MG63 (cell line): ENCODE results near the gene TMEM79. TPM values are rescaled to one million over a fixed set of nuclear protein-coding genes. Genes with fewer than 3 reads are reported as not detected.

ENCODE experiments used
- DNase-seq: peaks from one replicate; pipeline ENCODE4 v3.0.0-alpha.2; 2020
- H3K27me3 ChIP-seq: fragments of 250-450 bp; sonication (Bioruptor Pico); 2 replicates; pipeline ENCODE4 v1.5.1; 2020; ENCODE audit warnings: mild to moderate bottlenecking, moderate library complexity
- H3K36me3 ChIP-seq: fragments of 250-450 bp; sonication (Bioruptor Pico); 2 replicates; pipeline ENCODE4 v1.5.1; 2020; ENCODE audit warnings: mild to moderate bottlenecking, moderate library complexity
- H3K4me3 ChIP-seq: fragments of 250-450 bp; sonication (Bioruptor Pico); 2 replicates; pipeline ENCODE4 v1.5.1; 2020; ENCODE audit warnings: mild to moderate bottlenecking, moderate library complexity
- H3K9me3 ChIP-seq: fragments of 250-450 bp; sonication (Bioruptor Pico); 2 replicates; pipeline ENCODE4 v1.5.1; 2020; ENCODE audit warnings: mild to moderate bottlenecking, moderate library complexity
- total RNA-seq: library from RNA; depleted of rRNA; stranded (reverse); fragments of >200 nt; shearing (Covaris generic); gene quantifications from 2 replicates; pipeline ENCODE4 v1.2.3, GENCODE V29; 2014; ENCODE audit warnings: low replicate concordance

The TMEM79 gene
- total RNA-seq, 1 experiment from 2014 or later, result 5.8 TPM

DNA sequence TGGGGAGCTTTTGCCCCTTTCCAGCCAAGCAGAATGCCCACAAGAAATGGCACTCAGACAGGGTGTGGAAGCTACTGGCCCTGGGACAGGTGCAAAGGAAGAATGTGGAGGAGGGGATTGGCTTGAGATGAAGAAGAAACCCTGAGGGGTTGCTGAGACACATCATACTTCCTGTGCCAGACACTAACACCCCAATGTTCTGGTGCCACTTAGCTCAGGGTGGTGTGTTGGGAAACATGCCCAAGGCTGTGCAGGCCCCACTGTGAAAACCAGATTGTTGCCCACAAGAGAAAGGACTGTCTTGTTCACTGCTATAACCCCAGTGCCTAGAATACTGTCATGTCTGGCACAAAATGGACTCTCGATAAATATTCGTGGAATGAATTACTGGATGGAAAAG is 26.4 kb upstream of the TMEM79 start:
- Histone ChIP-seq H3K4me3 (no peak overlapping the region), H3K36me3 (peaks cover 95% of the 10 kb centered on the region), H3K27me3 (no peaks in the 10 kb centered on the region), H3K9me3 (no peaks in the 10 kb centered on the region)
- no peak for DNase-seq

DNA sequence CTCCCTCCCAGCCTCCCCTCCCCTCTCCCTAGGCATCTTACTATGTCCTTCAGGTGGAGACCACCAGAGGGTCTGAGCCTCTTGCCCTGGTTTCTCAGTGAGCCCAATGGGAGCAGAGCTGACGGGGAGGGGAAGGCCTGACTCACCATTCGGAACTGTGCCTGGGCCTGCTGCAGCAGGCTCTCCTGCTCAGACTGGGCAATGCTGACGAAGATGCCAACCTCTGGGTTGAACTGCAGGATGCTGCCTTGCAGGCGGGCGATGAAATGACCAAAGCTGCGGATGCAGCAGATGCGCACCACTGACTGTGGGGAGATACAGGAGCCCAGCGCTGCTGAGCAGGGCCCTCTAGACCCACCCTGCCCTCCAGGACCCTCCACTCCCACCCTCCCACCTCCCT is 25.3 kb upstream of the TMEM79 start:
- Histone ChIP-seq H3K36me3 (peaks cover 94% of the 10 kb centered on the region), H3K4me3 (no peak overlapping the region), H3K9me3 (no peaks in the 10 kb centered on the region), H3K27me3 (no peaks in the 10 kb centered on the region)
- no peak for DNase-seq

DNA sequence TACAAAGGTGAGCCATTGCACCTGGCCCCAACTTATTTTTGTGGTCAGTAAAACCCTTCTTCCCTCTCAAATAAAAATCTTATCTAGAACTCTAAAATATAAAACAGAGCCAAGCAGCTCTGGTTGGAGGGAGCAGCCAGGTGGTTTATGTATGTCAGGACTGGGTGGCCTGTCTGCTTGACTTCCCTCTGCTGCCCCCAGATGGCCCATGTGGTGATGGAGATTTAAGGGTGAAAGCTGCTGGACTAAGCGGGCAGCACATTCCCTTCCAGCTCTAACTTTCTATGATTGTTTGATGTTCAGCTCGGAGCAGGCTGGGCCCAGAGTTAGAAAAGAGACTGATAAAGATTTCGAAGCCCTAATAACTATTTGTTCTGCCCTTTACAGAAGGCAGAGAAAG is 24.3 kb upstream of the TMEM79 start:
- Histone ChIP-seq H3K4me3 (no peak overlapping the region), H3K27me3 (no peaks in the 10 kb centered on the region), H3K9me3 (no peaks in the 10 kb centered on the region), H3K36me3 (peaks cover 92% of the 10 kb centered on the region)
- no peak for DNase-seq

DNA sequence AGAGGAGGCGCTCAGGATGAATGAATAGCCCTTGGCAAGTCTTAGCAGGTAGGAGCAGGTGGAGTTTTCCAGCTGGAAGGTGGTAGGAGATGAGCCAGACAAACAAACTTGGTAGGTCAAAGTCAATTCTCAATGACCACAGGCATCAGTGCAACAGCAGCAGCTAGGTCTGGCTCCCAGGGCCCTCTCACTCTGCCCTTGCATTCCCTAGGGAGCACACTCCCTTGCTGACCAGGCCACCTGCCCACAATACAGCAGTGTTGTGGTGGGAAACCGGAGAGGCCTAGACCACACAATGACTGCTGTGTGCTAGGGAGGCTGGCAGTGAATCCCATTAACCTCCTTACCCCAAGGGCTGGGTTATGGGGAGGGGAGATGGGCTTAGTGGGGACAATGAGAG is 23.2 kb upstream of the TMEM79 start:
- no peak for DNase-seq
- Histone ChIP-seq H3K36me3 (peaks cover 90% of the 10 kb centered on the region), H3K27me3 (no peaks in the 10 kb centered on the region), H3K4me3 (no peak overlapping the region), H3K9me3 (no peaks in the 10 kb centered on the region)

DNA sequence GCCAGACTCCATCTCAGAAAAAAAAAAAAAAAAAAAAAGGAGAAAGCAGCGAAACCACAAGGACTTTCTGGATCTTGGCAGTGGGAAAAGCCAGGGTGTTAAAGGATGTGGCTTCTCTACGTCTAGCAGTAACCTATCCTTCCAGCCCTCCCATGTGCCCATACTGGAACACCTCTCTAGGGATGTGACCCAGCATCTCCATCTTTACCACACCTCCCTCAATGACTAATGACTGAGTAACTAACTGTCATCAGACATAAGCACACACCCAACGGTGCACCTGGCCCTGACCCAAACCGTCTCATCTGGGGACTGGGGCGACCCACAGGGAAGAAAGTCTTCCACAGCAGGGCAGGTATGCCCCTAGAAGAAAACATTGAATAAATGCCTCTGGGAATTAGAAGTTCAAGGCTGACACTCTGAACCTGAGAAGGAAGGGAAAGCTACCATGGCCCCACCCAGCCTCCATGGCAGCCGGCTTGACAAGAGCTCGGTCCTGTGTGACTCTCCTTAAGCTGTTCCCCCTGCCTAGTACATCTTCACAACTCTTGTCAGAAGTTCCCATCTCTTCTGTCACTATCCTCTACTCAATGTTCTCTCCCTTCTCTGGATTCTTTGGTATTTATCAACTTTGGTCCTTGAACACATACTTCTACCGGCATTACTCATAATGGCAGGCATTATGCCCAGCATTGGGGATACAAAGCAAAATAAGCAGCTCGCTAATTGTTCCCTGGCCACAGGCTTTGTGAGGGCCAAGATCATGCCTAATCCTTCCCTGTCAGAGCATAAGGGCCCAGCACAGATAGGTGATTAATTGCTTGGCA is 21.5 kb upstream of the TMEM79 start:
- Histone ChIP-seq H3K4me3 (no peak overlapping the region), H3K36me3 (peaks cover 93% of the 10 kb centered on the region), H3K27me3 (no peaks in the 10 kb centered on the region), H3K9me3 (no peaks in the 10 kb centered on the region)
- peak; percentile 91 for DNase-seq

DNA sequence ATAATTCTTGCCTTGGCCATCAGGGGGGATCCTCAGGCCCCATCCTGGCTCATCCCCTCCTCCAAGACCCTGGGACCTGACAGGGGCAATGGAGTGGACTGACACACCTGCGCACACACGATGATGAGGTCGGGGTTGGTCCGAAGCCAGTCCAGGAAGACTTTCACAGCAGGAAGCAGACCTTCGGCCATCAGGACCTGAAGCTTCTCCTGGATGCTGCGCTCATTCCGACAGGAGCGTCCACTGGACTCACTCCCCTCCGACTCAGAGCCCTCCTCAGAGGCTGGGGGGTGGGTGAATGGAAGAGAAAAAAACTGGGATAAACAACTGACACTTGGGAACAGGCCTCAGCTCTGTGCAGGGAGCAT is 20.9 kb upstream of the TMEM79 start:
- H3K9me3 ChIP-seq, result no peaks in the 10 kb centered on the region
- H3K27me3 ChIP-seq, result no peaks in the 10 kb centered on the region
- H3K36me3 ChIP-seq, result peaks cover 93% of the 10 kb centered on the region
- H3K4me3 ChIP-seq, result no peak overlapping the region
- DNase-seq, result peak; percentile 60

DNA sequence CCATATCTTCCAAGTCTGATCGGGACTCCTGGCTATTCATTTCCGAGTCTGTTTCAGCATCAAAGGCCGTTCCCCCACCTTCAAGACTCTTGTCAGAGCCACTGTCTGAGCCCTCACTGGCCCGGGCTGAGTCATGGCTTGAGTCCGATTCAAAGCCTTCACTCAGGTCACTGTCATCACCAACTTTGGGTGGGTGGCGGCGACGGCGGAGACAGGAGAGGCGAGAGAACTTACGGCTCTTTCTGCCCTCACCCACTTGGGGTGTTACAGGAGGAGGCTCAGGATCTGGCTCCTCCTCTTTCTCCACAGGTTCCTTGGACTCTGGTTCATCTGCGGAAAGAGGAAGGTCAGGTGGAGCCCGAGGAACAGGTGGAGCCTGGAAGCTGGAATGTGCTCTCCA is 18.1 kb upstream of the TMEM79 start:
- no peaks in the 10 kb centered on the region for H3K9me3 ChIP-seq
- H3K4me3 ChIP-seq, result no peak overlapping the region
- H3K27me3 ChIP-seq, result no peaks in the 10 kb centered on the region
- H3K36me3 ChIP-seq, result peaks cover 88% of the 10 kb centered on the region
- DNase-seq, result no peak

DNA sequence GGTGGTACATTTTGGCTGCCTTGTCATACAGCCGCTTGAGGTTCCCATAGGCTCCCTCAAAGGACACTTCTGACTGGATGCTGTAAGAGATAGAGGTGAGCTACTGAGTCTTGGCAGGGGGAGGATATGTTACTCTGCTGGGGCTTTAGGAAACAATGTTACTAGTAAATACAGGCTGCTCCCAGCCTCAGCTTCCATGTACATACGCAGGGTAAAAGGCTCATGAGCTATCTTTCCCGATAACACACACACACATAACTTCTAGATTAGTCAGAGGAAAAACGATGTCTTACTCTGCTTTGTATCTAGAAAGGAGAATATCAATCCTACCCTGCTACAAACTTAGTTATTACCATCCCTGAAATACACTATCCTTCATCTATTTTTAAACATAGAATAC is 15.8 kb upstream of the TMEM79 start:
- no peak for DNase-seq
- no peaks in the 10 kb centered on the region for H3K9me3 ChIP-seq
- H3K27me3 ChIP-seq, result no peaks in the 10 kb centered on the region
- H3K36me3 ChIP-seq, result peaks cover 86% of the 10 kb centered on the region
- H3K4me3 ChIP-seq, result no peak overlapping the region

DNA sequence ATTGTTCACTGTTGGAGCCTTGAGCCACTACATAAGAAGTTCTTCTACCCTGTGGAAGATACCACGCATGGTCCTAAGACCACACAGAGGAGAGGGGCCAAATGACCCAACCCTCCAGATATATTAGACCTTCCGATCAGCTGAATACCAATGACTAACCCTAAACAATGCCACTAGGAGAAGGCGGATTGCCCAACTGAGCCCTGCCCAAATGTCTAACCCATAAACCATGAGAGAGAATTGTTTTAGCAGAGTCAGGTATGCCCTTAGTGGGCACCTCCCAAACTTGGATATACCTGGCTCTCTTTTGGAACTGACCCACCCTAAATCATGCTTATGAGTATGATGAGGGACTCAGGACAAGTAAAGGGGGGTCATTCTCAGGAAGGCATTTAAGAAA is 13.8 kb upstream of the TMEM79 start:
- Histone ChIP-seq H3K36me3 (peaks cover 87% of the 10 kb centered on the region), H3K27me3 (no peaks in the 10 kb centered on the region)
- DNase-seq, result no peak

DNA sequence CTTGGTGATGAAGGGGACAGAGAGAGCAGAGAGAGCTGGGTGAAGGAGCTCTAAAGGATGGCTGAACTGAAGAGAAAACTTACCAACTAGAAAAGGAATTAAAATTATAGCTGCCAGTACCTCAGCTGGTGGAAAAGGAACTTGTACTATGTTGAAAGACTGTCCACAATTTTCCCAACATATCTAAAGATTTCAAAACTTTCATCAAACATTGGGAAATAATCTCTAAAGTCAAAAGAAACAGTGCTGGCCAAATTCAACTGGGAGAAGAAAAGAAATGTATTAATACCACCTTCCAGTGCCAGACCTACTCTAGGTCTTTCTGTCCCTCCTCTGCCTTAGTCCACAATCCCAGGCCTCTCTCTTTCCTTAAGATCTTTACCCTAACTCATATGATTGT is 7.6 kb upstream of the TMEM79 start:
- H3K36me3 ChIP-seq, result peaks cover 85% of the 10 kb centered on the region
- H3K27me3 ChIP-seq, result no peaks in the 10 kb centered on the region
- H3K4me3 ChIP-seq, result no peak overlapping the region
- H3K9me3 ChIP-seq, result no peaks in the 10 kb centered on the region
- DNase-seq, result no peak

More for the DNA sequence above, 13.8 kb upstream of the TMEM79 start:
- no peaks in the 10 kb centered on the region for H3K9me3 ChIP-seq
- no peak overlapping the region for H3K4me3 ChIP-seq

DNA sequence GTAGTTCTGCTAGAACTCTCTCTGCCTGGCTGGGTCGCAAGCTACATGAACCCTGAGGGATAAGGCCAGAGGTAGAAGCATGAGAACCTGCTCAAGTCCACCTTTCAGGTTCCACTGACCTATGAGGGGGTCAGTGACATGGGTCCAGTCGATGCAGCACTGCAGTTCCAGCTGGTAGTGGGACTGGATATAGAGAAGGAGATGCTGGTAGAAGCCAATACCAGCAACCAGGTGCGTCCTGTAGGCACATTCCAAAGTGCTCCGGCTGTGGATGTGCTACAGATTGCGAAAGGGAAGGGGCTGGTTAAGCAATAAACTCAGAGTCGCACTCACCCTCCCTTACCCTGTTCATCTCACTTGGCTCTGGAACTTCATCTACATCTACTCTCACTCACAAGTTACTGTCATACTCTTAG is 7.2 kb upstream of the TMEM79 start:
- no peaks in the 10 kb centered on the region for H3K27me3 ChIP-seq
- no peaks in the 10 kb centered on the region for H3K9me3 ChIP-seq
- DNase-seq, result no peak
- H3K36me3 ChIP-seq, result peaks cover 84% of the 10 kb centered on the region
- no peak overlapping the region for H3K4me3 ChIP-seq

DNA sequence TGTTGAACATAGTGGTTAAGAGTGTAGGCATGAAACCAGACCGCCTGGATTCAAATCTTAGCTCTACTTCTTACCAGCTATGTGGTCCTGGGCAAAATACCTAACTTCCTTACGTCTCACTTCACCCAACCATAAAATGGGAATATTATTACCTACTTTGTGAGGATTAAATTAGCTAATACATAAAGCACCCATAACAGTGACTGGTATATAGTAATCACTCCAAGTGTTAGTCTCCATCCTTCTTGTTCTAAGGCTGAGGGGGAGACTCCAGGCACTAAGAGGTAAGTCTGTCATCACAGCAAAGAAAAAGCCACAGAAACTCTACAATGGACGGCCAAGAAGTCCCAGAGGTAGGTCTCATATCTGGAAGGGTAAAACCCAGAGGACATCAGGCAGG is 4.3 kb upstream of the TMEM79 start:
- H3K36me3 ChIP-seq, result peaks cover 58% of the 10 kb centered on the region
- no peak overlapping the region for H3K4me3 ChIP-seq
- no peaks in the 10 kb centered on the region for H3K27me3 ChIP-seq
- no peaks in the 10 kb centered on the region for H3K9me3 ChIP-seq
- no peak for DNase-seq

DNA sequence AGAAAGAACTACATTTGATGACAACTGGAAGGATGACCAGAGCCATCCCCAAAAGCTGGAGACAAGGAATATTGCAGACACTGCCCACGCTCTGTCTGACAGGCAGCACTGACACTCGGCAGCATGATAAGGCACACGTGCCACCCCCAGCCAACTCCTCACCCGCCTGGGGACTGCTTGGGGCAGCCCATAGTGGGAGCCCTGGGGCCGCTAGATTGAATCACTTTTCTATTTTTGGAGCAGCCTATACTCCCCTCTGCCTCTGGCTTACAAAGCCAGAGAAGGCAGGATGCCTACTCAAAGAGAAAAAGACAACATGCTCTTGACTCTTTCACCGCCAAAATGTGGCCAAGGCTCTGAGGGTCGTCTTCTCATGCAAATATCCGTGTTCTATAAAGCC is 2.8 kb upstream of the TMEM79 start:
- no peaks in the 10 kb centered on the region for H3K27me3 ChIP-seq
- peaks cover 52% of the 10 kb centered on the region for H3K36me3 ChIP-seq
- H3K4me3 ChIP-seq, result peak overlapping the region; percentile 92
- peak; percentile 62 for DNase-seq
- H3K9me3 ChIP-seq, result no peaks in the 10 kb centered on the region

DNA sequence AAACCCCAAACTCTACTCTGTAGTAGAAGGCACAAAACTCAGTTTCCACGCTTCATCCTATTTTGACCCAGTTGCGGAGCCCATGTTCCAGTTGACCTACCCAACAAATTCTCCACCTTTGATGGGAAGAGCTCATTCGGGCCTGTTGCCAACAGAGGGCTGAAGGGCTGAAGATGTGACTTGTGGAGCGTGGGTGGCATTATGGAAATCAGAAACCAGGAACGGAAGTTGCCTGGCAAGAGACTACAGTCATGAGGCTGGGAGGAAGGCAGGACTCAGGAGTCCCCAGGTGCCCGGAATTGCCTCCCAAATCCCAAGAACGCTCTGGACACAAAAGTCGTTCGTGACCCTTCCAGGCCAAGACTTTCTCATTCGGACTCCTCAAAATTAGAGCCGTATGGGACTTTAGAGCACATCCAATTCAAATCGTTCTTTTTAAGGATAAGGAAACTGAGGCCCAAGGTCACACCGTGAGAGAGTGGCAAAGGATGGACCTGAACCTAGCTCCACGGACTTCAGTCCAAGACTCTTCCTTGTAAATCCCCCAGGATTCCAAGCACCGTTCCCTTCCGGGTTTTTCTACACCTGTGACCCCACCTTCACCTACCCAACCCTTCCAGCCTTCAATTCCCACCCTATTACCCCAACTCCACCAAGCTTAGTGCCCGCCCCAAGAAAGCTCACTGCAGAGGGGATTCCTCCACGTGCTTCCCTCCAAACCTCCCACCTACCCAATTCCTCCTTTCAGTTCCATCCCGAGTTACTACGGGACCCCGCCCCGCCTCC is 2.2 kb upstream of the TMEM79 start:
- peak overlapping the region; percentile 92 for H3K4me3 ChIP-seq
- peaks cover 50% of the 10 kb centered on the region for H3K36me3 ChIP-seq
- no peaks in the 10 kb centered on the region for H3K27me3 ChIP-seq
- peak; percentile 48 for DNase-seq
- no peaks in the 10 kb centered on the region for H3K9me3 ChIP-seq

DNA sequence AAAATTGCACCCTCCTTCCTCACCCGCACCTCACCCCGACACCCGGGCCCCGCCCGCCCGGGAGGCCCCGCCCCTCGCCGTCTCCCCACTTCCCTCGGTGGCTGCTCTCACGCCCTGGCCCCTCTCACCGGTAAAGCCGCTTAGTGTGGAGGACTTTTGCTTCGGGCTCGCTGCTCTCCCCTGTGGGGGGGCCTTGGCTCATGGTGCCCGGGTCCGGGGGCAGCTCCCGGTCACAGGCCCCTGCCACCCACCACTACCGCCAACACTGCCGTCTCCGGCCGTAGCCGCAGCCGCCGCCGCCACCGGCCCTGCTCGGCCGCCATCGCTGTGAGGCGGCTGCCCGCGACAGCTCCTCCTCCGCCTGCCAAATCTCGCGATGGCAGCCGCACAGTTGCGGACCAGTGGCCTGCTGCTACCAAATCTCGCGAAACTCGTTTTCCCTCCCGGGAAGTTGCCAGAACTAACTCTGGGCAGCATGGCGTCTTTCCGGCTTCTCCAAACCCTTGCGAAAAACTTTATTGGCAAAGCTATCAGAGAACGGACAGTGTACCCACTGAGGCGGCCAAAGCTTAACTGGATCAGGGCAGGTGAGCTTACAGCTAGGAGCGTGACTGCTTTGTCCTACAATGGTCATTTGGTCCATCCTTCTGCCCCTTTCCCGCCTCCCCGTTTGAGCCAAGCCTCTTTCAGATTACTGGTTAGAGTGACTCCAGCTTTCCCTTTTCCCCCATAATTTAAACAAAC is 1.5 kb upstream of the TMEM79 start, which contains the start of gene SMG5:
TSS of gene SMG5 (minus strand) at position 347 of the 744 bp plus-strand sequence. CDS start at position 202, 145 bp downstream.
- no peaks in the 10 kb centered on the region for H3K9me3 ChIP-seq
- peak within 1 kb of the TSS; percentile 92 for H3K4me3 ChIP-seq
- peaks cover 44% of the 10 kb centered on the region for H3K36me3 ChIP-seq
- peak; percentile 99 for DNase-seq
- no peaks in the 10 kb centered on the region for H3K27me3 ChIP-seq

DNA sequence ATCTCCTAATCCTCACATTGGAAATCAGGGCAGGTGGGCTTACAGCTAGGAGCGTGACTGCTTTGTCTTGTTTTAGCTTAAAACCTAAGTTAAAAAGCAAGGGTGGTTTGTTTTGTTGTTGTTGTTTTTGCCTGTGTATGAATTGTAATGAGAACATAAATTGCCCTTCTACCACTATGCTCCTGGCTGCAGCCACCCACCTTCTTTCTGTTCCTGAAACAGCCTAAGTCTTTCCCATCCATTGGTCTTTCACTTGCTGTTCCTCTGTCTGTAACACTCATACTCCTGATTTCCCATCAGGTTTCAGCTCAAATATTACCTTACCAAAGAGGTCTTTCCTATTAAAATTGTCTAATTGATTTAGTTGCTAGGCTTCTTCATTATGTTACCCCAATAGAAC is 604 bp upstream of the TMEM79 start:
- Histone ChIP-seq H3K4me3 (peak overlapping the region; percentile 92), H3K27me3 (no peaks in the 10 kb centered on the region), H3K9me3 (no peaks in the 10 kb centered on the region), H3K36me3 (peaks cover 37% of the 10 kb centered on the region)
- no peak for DNase-seq

DNA sequence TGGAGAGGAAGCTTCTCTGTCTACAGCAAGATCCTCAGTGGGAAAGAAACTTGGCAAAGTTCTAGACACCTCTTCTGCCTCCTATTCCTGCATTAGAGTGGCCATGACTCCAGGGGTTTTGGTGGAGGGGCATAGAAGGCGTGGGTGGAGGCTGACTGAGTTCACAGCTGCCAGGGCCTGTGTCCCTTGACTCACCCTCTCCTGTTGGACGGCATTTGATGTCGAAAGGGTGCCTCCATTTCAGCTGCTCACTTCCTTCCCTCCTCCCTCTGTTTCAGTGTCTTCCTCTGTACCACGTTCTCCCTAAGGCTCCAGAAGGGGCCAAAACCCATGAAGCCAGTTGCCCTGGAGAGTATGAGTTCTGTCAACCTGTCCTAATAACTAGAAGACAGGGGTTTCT is 632 bp downstream of the TMEM79 start:
- H3K9me3 ChIP-seq, result no peaks in the 10 kb centered on the region
- DNase-seq, result peak; percentile 38
- no peak overlapping the region for H3K4me3 ChIP-seq
- peaks cover 35% of the 10 kb centered on the region for H3K36me3 ChIP-seq
- H3K27me3 ChIP-seq, result no peaks in the 10 kb centered on the region
